GM06990 (cell line): ENCODE measurements around the gene SCART1.
"Not testable (repeated sequence)": the region's sequence is repeated elsewhere in the genome, so short reads cannot be mapped to it uniquely, and the experiment has no call there.

Experiments used
- DNase-seq: peaks from one replicate; pipeline ENCODE4 v3.0.0-alpha.2; 2011; ENCODE audit not compliant: insufficient read length; ENCODE audit errors: extremely low read depth
- H3K27me3 ChIP-seq: replicated peaks from 2 replicates; pipeline ENCODE4 v1.6.0; 2011; ENCODE audit warnings: low read length; ENCODE audit not compliant: control insufficient read depth, insufficient read depth
- H3K36me3 ChIP-seq: 2 replicates; pipeline ENCODE4 v1.5.1; 2011; ENCODE audit warnings: low read length; ENCODE audit not compliant: control insufficient read depth, insufficient read depth
- H3K4me3 ChIP-seq: replicated peaks from 2 replicates; pipeline ENCODE4 v1.5.1; 2011; ENCODE audit warnings: low read depth, mild to moderate bottlenecking, control low read depth, low read length
- CTCF ChIP-seq: IDR thresholded peaks from 2 replicates; pipeline ENCODE4 v1.5.1; 2011; ENCODE audit warnings: low read length, control low read depth, mild to moderate bottlenecking, inconsistent platforms; ENCODE audit not compliant: insufficient read depth, poor library complexity, severe bottlenecking

The SCART1 gene

GRCh38 chr10:133438711-133439273 is 15.0 kb upstream of the SCART1 start:
- TF ChIP-seq CTCF = peak; percentile 47
- H3K27me3 ChIP-seq = no peaks in the 10 kb centered on the region
- no peak overlapping the region for H3K4me3 ChIP-seq
- no peak for DNase-seq
- H3K36me3 ChIP-seq = no peaks in the 10 kb centered on the region

GRCh38 chr10:133439517-133440461 is 14.0 kb upstream of the SCART1 start:
- no peak overlapping the region for H3K4me3 ChIP-seq
- no peaks in the 10 kb centered on the region for H3K27me3 ChIP-seq
- DNase-seq = no peak
- no peak for TF ChIP-seq CTCF
- no peaks in the 10 kb centered on the region for H3K36me3 ChIP-seq

GRCh38 chr10:133440633-133441285 is 13.0 kb upstream of the SCART1 start:
- TF ChIP-seq CTCF = no peak
- Histone ChIP-seq H3K27me3 (no peaks in the 10 kb centered on the region), H3K4me3 (no peak overlapping the region), H3K36me3 (no peaks in the 10 kb centered on the region)
- no peak for DNase-seq

- H3K4me3 ChIP-seq, H3K27me3 ChIP-seq, DNase-seq, H3K36me3 ChIP-seq: not testable (repeated sequence)
These were observed 12.4 kb upstream of the SCART1 start for GRCh38 chr10:133441356-133441755.

GRCh38 chr10:133441780-133442179 is 12.0 kb upstream of the SCART1 start:
- no peak for TF ChIP-seq CTCF
- Histone ChIP-seq H3K36me3 (no peaks in the 10 kb centered on the region), H3K4me3 (no peak overlapping the region), H3K27me3 (no peaks in the 10 kb centered on the region)
- DNase-seq = no peak
